C4-2B (cell line): ENCODE data around the gene THRAP3.

Source experiments
- H3K27ac ChIP-seq: fragments of 450-650 bp; 2 replicates; pipeline ENCODE4 v1.5.1; 2017
- ZFX ChIP-seq: fragments of 450-650 bp; IDR thresholded peaks from 2 replicates; pipeline ENCODE4 v1.6.1; 2017
- TF ChIP-seq, protein P1 (sequence below): fragments of 450-650 bp; conservative IDR thresholded peaks from 2 replicates; pipeline ENCODE4 v1.5.1; 2017; ENCODE audit warnings: mild to moderate bottlenecking

THRAP3 gene

DNA sequence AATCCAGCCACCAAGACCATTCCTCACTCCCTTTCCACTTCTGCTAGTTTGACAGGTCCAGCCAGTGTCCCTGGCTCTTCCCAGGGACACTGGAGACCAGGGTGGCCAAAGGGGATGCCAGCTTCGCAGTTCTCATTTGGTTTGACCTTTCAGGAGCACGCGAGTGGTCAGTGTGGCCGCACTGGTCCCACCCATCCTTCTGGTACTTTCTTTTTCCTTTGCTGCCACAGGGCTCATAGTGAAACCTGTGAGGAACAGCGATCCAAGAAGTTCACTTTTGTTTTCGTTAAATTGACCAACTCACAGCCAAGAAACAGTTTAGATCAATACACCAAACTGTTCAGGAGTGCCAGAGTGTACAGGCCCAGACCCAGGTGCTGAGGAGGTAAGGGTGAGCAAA, 113.6 kb downstream of the THRAP3 start:
- no peak overlapping the region for H3K27ac ChIP-seq
- no peak for TF ChIP-seq ZFX

DNA sequence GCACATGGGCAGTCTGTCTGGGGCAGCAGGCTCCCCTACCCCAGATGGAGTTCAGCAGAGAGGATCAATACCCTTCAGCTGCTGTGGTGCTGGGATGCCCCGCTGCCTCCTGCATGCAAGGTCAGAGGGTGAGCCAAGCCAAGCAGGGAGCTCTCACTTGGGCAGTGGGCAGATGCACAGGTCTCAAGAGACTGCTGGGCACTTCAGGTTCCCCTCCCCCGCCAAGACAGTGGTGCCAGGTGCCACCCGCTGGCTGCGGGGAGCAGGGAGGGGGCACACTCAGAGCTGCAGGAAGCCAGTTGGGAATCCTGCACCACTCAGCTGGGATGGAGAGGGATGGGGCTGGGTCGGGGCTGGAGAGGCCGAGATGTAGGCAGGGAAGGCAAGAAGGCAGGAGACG, 115.0 kb downstream of the THRAP3 start:
- TF ChIP-seq, protein P1, sequence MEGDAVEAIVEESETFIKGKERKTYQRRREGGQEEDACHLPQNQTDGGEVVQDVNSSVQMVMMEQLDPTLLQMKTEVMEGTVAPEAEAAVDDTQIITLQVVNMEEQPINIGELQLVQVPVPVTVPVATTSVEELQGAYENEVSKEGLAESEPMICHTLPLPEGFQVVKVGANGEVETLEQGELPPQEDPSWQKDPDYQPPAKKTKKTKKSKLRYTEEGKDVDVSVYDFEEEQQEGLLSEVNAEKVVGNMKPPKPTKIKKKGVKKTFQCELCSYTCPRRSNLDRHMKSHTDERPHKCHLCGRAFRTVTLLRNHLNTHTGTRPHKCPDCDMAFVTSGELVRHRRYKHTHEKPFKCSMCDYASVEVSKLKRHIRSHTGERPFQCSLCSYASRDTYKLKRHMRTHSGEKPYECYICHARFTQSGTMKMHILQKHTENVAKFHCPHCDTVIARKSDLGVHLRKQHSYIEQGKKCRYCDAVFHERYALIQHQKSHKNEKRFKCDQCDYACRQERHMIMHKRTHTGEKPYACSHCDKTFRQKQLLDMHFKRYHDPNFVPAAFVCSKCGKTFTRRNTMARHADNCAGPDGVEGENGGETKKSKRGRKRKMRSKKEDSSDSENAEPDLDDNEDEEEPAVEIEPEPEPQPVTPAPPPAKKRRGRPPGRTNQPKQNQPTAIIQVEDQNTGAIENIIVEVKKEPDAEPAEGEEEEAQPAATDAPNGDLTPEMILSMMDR: no peak
- no peak for TF ChIP-seq ZFX
- no peak overlapping the region for H3K27ac ChIP-seq

DNA sequence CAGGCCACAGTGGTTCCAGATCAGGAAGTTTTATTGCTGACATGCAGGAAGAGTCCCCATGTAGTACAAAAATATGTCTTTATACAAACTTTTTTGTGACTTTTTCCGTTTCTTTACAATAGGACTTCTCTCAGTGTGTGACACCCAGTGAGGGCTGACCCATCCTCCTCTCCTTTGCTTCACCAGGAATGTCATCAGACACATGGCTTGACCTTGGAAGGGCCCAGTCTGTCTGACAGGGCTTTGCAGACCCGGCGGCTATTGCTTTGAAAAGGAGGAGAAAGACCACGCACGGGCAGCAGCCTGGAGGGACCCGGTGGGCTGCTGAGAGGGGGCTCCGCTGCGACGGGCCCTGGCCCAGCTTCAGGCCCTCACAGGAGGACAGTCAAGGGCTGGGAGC, 115.4 kb downstream of the THRAP3 start:
- TF ChIP-seq, protein P1: no peak
- no peak for TF ChIP-seq ZFX
- H3K27ac ChIP-seq: no peak overlapping the region

DNA sequence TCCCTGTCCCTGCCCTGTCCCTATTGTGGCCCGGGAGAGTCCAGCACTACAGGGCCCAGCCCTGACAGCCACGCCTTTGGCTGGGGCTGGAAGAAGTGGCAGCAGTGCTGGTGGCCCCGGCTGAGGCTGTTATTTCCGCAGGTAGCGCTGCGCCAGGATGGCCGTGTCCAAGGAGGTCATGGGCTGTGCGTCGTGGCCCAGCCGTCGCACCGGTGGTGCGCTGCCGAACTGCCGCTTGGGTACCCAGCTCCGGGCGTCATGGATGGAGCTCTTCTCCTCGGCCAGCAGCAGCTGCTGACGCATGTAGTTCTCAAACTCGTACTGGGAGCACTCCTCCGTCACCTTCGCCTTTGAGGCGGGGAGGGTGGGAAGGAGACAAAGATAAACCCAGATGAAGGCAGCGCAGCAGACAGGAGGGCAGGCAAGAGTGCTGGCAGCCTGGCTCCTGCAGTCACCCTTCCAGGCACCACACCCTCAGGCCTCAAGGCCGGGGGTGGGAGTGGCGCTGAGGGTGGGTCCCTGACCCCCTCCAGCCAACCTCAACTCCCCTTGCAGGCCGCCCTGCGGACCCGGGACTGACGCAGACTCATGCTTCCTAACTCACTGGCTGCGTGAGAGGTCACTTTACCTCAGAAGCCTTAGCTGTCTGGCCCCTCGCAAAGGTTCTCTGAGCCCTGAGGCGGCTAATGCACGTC, 117.5 kb downstream of the THRAP3 start:
- H3K27ac ChIP-seq: no peak overlapping the region
- TF ChIP-seq, protein P1: no peak
- TF ChIP-seq ZFX: no peak

DNA sequence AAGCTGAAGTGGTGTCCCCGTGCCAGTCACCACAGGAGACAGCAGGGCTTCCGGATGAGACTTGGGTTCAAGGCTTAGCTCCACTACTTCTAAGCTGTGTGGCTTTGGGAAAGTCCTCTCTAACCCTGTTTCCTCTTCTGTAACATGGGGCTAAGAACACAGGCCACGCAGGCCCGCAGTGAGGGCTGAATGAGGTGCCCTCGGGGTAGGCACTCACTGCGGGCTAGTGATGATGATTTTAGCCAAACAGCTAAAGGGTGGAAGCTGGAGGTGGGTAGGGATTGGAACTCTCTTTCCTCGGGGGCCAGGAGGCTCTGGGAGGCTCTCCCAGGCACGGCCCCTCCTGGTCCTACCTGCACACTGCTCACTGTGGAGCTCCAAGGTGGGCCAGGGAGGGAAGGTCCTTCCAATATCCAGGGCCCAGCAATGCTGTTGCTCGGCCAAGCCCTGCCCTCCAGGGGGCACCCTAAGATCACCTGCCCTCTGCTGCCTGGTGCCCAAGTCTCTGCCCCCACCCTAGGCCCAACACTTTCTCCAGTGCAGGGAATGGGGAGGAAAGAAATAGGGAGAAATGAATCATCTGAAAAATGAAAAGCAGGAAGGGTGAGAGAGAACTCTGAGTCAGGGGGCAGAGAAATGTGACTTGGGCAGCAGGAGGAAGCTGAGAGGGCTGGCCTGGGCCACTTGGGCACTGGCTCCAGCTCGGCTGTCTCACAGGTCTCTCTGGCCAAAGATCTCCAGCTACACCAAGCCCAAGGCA, 118.4 kb downstream of the THRAP3 start:
- H3K27ac ChIP-seq: no peak overlapping the region
- no peak for TF ChIP-seq ZFX
- TF ChIP-seq, protein P1: no peak; the same call in 1 of the 2 replicates

DNA sequence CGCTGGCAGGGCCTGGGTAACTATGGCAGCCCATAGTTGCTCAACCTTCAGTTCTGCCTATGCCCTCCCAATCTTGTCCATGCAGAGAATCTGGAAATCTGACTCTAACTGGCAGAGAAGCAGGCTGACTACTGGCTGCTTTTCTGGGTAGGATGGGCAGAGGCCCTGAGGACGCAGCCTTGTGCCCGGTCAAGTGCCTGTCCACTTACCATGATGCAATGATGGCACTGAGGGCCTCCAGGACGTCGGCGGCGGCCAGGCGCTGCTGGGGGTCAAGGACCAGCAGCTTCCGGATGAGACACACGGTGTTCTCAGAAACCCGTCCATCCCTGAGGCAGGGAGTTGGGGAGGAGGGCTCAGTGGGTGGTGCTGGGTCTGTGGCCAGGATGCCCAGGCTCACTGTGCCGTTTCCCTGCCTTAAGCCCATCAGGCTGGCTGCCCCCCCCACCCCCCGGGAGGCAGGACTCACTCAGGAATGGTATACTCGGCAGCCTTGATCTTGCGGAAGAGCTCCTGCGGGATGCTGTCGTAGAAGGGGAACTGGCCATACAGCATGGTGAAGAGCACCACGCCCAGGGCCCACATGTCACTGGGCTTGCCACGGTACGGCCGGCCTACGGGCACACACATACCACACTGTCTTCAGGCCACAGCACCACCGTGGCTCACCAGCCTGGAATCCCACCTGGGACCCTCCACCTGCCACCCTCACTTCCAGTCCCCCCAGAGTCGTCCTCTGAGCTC, 119.6 kb downstream of the THRAP3 start:
- no peak for TF ChIP-seq ZFX
- TF ChIP-seq, protein P1: no peak
- no peak overlapping the region for H3K27ac ChIP-seq

DNA sequence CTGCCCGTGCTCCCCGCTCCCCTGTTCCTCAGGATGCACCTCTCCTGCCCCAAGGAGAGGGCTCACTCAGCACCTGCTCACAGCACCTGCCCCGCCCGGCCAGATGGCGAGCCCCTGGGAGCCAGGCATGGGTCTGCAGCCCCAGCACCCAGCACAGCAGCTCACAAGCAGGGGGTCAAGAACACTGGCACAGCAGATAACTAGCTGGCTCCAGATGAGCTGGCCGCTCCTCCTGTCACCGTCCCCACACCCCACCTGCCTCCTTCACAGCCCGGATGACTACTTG, 120.1 kb downstream of the THRAP3 start:
- H3K27ac ChIP-seq: no peak overlapping the region

More for the DNA sequence above, 120.1 kb downstream of the THRAP3 start:
- TF ChIP-seq, protein P1: no peak
- no peak for TF ChIP-seq ZFX
